ENCODE data around the gene ANOS1.

Gene ANOS1

GRCh38 chrX:8738588-8739189 lies 6.8 kb upstream of the ANOS1 start:
- Histone ChIP-seq H3K4me2 (ENCODE audit: low read depth, low read length) (no peak overlapping the region), H3K4me3 (ENCODE audit: low read length) (no peak overlapping the region), H2AFZ (ENCODE audit: low read length) (no peak overlapping the region), H3K27me3 (replicated peaks; ENCODE audit: insufficient read depth, low read length) (no peaks in the 10 kb centered on the region), H3K9ac (ENCODE audit: low read length) (no peak overlapping the region), H4K20me1 (ENCODE audit: insufficient read depth, low read length) (no peaks in the 10 kb centered on the region), H3F3A (ENCODE audit: insufficient read depth, low read length) (no peaks in the 10 kb centered on the region), H3K36me3 (replicated peaks; ENCODE audit: insufficient read depth, low read length) (no peaks in the 10 kb centered on the region), H3K9me3 (replicated peaks; ENCODE audit: insufficient read depth, low read length) (no peaks in the 10 kb centered on the region), H3K9me2 (replicated peaks; ENCODE audit: insufficient read depth, low read length) (no peaks in the 10 kb centered on the region), H3K79me2 (ENCODE audit: low read length) (no peaks in the 10 kb centered on the region), H3K27ac (ENCODE audit: low read length) (no peak overlapping the region), H3K4me1 (ENCODE audit: low read length) (no peaks in the 10 kb centered on the region)
- DNase-seq, result peak; percentile 53
- TF ChIP-seq EZH2phosphoT487 (IDR thresholded peaks at IDR 0.05; ENCODE audit: low read length), result no peak
- TF ChIP-seq EZH2 (optimal IDR thresholded peaks at IDR 0.05; ENCODE audit: low read depth, low read length), result no peak
- TF ChIP-seq, protein P1, sequence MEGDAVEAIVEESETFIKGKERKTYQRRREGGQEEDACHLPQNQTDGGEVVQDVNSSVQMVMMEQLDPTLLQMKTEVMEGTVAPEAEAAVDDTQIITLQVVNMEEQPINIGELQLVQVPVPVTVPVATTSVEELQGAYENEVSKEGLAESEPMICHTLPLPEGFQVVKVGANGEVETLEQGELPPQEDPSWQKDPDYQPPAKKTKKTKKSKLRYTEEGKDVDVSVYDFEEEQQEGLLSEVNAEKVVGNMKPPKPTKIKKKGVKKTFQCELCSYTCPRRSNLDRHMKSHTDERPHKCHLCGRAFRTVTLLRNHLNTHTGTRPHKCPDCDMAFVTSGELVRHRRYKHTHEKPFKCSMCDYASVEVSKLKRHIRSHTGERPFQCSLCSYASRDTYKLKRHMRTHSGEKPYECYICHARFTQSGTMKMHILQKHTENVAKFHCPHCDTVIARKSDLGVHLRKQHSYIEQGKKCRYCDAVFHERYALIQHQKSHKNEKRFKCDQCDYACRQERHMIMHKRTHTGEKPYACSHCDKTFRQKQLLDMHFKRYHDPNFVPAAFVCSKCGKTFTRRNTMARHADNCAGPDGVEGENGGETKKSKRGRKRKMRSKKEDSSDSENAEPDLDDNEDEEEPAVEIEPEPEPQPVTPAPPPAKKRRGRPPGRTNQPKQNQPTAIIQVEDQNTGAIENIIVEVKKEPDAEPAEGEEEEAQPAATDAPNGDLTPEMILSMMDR (IDR thresholded peaks at IDR 0.05; ENCODE audit: low read length), result peak; percentile 60

DNA sequence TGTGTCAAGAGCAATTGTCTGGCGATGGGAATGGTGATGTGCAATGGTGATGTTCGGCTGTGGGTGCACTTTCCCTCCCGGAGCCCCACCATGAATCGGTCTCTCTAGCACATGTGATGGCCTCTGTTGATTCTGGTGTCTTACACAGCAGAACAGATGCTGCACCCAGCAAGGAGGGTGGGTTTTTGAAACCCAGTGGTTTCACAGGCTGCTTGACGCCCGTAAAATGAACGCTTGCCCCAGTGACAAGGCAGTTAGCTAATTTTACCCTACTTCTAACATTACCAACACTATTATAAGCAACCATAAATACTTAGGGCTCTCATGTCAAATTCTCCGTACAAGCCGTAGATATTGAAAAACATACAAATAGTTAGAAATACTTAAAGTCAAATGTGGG lies 5.9 kb upstream of the ANOS1 start:
- TF ChIP-seq, protein P1 (IDR thresholded peaks at IDR 0.05; ENCODE audit: low read length), result no peak
- no peak for TF ChIP-seq EZH2phosphoT487 (IDR thresholded peaks at IDR 0.05; ENCODE audit: low read length)

GRCh38 chrX:8730812-8731558 lies 952 bp downstream of the ANOS1 start:
- TF ChIP-seq EZH2 (optimal IDR thresholded peaks at IDR 0.05; ENCODE audit: low read depth, low read length) (no peak), EZH2phosphoT487 (IDR thresholded peaks at IDR 0.05; ENCODE audit: low read length) (no peak)
- TF ChIP-seq, protein P1 (IDR thresholded peaks at IDR 0.05; ENCODE audit: low read length), result no peak
- no peak overlapping the region for H3K9ac ChIP-seq (ENCODE audit: low read length)
- H3K79me2 ChIP-seq (ENCODE audit: low read length), result no peaks in the 10 kb centered on the region

More for the DNA sequence above, 5.9 kb upstream of the ANOS1 start:
- H3K27ac ChIP-seq (ENCODE audit: low read length), result no peak overlapping the region
- H2AFZ ChIP-seq (ENCODE audit: low read length), result no peak overlapping the region
- H3K9me3 ChIP-seq (replicated peaks; ENCODE audit: insufficient read depth, low read length), result no peaks in the 10 kb centered on the region
- no peak overlapping the region for H3K4me2 ChIP-seq (ENCODE audit: low read depth, low read length)
- no peaks in the 10 kb centered on the region for H3K79me2 ChIP-seq (ENCODE audit: low read length)
- no peaks in the 10 kb centered on the region for H3K9me2 ChIP-seq (replicated peaks; ENCODE audit: insufficient read depth, low read length)
- no peak overlapping the region for H3K4me3 ChIP-seq (ENCODE audit: low read length)
- no peaks in the 10 kb centered on the region for H3F3A ChIP-seq (ENCODE audit: insufficient read depth, low read length)
- no peaks in the 10 kb centered on the region for H3K4me1 ChIP-seq (ENCODE audit: low read length)
- H3K27me3 ChIP-seq (replicated peaks; ENCODE audit: insufficient read depth, low read length), result no peaks in the 10 kb centered on the region
- H4K20me1 ChIP-seq (ENCODE audit: insufficient read depth, low read length), result no peaks in the 10 kb centered on the region
- no peak for DNase-seq
- no peak overlapping the region for H3K9ac ChIP-seq (ENCODE audit: low read length)
- no peaks in the 10 kb centered on the region for H3K36me3 ChIP-seq (replicated peaks; ENCODE audit: insufficient read depth, low read length)

More at GRCh38 chrX:8730812-8731558, 952 bp downstream of the ANOS1 start:
- no peaks in the 10 kb centered on the region for H3K36me3 ChIP-seq (replicated peaks; ENCODE audit: insufficient read depth, low read length)
- no peak overlapping the region; the same call in 1 of the 2 replicates for H3K4me3 ChIP-seq (ENCODE audit: low read length)
- H3F3A ChIP-seq (ENCODE audit: insufficient read depth, low read length), result no peaks in the 10 kb centered on the region
- no peak overlapping the region for H2AFZ ChIP-seq (ENCODE audit: low read length)
- H3K4me1 ChIP-seq (ENCODE audit: low read length), result no peaks in the 10 kb centered on the region
- no peak overlapping the region for H3K27ac ChIP-seq (ENCODE audit: low read length)
- no peak overlapping the region for H3K4me2 ChIP-seq (ENCODE audit: low read depth, low read length)
- H3K27me3 ChIP-seq (replicated peaks; ENCODE audit: insufficient read depth, low read length), result no peaks in the 10 kb centered on the region
- H3K9me2 ChIP-seq (replicated peaks; ENCODE audit: insufficient read depth, low read length), result no peaks in the 10 kb centered on the region
- no peaks in the 10 kb centered on the region for H4K20me1 ChIP-seq (ENCODE audit: insufficient read depth, low read length)
- DNase-seq, result no peak
- H3K9me3 ChIP-seq (replicated peaks; ENCODE audit: insufficient read depth, low read length), result no peaks in the 10 kb centered on the region
